HG02973 (cell line): ENCODE measurements around the gene ZNF248.

Source experiments
- ATAC-seq: cut with Tn5 transposase; IDR thresholded peaks from one replicate; pipeline ENCODE4 v1.9.1; 2021; ENCODE audit warnings: moderate library complexity; ENCODE audit not compliant: unreplicated experiment

ZNF248 gene

DNA sequence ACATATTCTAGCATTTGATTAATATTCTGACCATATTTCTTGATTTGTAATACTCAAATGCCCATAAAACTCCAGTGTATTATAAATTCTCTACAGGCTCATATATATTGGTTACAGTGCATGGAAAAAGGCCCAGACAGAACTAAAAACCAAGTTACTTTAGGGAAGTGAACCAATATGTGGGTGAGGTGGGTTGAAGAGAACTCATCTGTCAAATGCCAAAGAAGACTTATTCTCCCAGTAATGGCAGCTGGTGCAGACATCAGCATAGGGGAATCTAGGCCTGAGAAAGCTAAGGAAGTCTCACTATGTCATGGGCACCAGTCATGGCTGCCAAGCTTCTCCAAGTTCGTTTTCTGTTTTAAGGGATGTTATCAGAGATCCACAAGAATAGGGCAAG, 30.6 kb downstream of the ZNF248 start:
- no peak for ATAC-seq

DNA sequence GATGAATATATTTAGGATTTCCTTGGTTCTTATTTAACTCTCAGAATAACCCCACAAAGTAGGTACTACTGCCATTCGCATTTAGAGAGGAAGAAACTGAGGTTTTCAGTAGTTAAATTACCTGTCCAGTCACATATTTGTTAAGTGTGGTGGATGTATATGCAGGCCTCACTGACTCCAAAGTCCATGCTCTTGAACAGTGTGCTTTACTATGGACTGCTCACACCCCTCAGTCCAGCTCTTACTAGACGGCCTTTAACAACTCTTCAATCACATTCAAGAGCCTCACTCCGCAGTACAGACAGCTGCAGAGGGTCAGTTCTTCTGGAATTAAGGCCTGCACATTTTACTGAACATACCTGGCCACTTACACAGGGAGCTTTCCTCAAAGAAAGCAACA, 36.2 kb downstream of the ZNF248 start:
- ATAC-seq = no peak

DNA sequence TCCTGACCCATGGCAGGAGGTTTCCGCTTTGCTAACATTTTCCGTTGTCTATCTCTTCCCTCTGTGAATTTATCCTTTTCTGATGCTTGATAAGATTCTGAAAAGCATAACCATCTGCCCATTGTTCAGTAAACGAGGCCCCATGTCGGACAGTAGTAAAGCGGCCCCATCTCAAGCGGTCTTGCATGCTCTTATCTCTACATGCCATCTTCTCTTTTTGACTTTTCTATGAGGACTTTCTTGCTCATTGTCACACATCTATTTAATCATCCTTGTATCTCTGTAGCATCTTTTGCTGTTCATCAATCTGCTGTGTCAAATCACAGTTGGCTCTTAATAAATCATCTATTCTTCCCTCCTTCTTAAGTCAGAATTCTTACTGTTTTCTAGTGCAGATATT, 37.6 kb downstream of the ZNF248 start:
- ATAC-seq = no peak

DNA sequence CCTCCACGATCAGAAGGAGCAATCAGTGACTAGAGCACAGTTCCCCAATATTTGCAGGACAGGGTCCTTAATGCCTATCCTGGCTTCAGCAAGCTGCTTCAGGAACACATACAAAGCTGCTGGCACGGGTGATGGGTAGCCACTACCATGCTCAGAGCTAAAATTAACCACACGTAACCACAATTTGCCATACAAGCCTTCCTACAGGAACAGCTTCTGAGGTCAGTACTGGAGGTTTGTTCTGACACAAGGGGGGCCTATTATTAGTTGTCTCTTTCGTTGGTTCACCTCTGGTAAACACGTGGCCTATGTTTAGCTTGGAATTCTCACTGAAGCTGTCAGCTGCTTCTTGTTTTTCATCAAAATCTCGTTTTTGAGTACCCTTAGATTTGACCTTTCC, 41.1 kb downstream of the ZNF248 start:
- ATAC-seq = no peak

DNA sequence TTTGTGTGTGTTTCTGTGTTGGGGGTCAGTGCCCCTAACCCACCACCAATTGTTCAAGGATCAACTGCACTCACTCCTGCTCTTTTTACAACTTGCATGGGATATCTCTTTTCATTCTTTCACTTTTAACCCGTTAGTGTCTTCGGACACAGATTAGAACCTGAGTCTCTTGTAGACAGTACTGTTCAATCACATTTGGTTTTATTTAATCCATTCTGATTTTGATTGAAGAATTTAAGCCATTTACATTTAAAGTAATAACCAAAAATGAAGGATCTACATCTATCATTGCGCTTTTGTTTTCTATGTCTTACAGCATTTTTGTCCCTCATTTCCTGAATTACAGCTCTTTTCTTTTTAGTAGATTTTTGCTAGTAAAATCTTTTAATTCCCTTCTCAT, 43.6 kb downstream of the ZNF248 start:
- ATAC-seq = no peak

DNA sequence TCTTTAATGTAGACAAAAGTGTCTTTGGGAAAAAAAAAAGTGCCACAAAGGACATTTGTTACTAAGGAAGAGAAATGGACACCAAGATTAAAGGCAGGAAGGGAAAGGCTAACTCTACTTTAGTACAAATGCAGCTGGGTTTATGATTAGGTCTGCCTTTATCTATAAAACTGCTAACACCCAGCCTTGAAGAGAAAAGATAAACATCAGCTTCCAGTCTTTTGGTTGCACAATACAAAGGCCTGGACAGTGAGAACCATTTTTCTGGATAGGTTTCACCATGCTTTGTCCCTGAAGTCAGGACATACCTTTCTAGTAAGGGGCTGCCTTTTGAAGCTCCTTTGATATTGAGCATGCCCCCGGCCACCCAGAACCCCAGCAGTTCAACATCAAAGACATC, 45.1 kb downstream of the ZNF248 start:
- no peak for ATAC-seq

DNA sequence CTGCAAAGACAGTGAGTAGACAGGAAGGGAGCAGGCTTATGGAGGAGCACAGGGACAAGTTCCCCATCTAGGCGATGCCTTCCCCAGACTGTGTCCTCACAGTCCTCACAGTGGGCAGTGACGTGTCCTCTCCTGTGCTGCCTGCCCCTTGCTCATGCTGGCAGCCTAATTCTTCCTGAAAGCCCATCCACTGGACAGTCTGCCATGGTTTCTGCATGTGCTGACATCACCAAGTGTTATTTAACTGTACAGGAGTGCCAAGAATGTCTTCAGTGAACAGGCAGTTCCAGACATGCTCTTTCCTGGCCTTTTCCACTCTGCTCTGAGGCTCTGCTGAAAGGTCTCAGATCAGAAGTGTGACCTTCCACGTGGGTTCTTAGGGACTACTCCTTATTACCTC, 54.1 kb downstream of the ZNF248 start:
- no peak for ATAC-seq

DNA sequence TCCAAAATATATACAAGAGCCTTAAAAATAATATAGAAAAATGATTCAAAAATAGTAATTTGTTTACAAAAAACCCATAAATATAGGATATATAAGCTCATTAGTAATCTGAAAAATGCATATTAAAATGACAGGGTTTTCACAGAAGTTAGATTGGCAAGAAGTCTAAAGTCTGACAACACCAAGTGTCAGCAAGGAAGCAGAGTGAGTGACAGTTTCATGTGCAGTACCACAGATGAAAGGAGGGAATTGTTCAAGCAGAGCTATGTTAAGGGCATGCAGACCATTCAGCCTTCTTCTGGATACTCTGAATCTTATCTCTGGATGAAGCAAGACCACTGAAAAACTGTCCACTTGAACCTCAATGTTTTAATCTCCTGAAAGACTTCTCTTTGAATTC, 55.9 kb downstream of the ZNF248 start:
- no peak for ATAC-seq

DNA sequence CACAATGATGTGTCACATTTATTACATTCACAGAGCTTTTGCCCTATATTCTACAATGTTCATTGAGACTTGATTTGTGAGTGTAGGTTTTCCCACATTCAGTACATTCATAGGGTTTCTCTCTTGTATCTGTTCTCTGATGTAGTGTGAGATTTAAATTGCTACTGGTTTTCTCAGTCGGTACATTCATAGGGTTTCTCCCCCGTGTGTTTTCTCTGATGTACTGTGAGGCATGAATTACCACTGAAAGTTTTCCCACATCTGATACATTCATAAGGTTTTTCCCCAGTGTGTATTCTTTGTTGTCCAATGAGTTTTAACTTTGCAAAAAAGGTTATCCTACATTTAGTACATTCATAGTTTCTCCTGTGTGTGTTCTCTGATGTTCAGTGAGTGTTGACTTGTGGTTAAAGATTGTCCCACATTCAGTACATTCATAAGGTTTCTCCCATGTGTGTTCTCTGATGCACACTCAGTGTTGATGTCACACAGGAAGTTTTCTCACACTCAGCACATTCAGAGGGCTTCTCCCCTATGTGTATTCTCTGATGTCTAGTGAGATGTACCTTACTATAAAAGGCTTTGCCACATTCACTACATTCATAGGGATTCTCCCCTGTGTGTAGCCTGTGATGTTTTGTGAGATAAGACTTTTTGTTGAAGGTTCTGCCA, 63.0 kb downstream of the ZNF248 start:
- no peak for ATAC-seq

DNA sequence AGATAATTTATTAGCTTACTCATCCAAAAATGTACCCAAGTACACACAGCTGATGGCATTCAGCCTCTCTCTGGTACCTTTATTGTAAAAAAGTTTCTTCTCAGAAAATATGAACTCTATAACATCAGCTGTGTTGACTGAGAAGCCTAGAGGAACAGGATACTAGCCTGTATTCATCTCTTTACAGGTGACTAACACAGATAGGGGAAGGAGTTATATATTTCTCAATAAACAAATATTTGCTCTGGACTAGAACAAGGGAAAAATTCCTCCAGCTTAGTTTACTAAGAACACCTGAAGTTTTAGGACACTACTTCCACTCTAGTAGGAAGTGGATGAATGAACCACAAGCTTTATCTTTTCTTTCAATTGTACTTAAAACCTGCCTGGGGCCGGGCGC, 67.8 kb downstream of the ZNF248 start:
- ATAC-seq = no peak

DNA sequence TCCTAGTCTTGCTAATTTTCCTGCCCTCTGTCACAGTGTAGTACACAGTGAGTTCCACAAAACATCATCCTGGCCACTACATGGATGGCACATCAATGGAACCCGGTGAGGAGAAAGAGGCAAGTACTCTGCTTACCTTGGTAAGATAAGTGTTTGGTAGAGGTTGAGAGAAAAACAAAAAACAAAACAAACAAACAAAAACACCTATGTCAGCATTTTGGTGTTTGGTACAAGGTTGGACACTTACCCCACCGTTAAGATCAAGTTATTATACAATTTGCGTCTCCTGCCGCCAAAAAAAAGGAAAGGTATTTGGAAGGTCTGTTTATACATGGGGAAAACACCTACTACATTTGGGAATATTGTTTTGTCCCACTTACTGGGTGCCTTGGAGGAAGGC, 72.7 kb downstream of the ZNF248 start:
- no peak for ATAC-seq

DNA sequence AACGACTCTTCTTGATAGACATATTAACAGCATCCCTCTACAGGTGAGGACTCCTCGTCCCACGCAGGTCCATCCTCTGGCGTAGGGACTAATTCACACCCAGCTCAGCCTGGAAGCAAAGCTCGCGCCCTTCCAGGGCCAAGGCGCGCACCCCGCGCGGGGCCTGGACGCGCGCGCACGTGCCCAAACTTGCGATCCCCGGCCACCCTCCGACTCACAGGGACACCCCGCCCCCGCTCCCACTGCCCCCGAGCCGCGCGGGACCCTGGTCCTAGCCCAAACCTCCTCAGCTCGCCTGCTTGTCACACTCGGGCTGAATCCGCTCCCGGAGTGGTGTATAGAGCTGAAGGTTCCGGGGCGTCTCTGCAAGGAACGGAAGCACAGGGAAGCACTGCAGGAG, 76.9 kb downstream of the ZNF248 start:
- no peak for ATAC-seq

DNA sequence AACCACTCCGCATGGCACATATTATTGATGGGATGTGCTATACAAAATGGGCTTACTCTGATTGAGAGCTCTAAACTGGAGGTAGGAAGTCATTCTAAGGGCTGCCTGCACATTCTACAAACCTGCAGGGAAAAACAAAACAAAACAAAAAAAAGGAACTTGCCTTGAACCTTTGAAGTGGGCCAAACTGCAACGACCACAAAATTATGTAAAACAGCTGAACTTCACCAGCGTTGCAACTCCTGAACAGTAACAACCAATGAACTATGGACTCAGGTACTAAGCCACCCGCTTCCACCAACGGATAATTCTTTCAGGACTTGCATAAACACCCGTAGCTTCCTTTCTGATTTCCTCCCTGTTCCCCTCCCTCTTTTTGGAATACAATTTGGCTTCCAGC, 80.4 kb downstream of the ZNF248 start:
- ATAC-seq = no peak

DNA sequence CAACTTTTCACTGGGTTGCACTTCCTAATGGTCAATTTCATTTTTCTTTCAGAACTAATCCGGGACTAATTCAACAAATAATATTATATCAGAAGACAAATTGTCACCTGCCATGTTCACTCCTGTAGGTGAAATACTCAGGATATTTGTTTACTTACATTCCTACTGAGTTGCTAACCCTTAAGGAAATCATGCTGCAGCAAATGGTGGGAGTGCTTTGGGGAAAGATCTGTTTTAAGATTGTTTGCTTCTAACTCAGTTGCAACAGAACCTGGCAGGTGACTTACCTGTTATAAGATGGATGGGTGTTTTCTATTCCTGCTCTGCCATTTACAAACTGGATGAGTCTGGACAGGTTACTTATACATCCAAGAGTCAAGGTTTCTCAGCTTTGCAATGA, 81.8 kb downstream of the ZNF248 start:
- no peak for ATAC-seq

DNA sequence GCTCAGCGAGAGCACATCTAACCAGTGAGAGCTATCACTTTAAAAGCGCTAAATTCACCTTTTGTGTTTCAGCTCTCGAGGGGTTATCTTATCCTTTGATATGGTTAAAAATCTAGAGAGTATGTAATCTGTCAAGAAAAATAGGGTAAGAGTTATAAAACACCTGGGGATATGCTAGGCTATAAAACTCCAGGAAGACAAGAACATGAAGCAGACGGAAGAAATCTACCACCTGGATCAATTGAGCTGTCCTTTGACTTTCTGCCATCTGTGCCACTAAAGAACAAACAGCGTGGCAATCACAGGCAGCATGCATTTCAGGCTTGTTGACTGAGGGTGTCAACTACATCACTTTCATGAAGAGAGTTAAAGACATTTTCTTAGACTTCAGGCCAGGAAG, 83.1 kb downstream of the ZNF248 start:
- ATAC-seq = no peak

DNA sequence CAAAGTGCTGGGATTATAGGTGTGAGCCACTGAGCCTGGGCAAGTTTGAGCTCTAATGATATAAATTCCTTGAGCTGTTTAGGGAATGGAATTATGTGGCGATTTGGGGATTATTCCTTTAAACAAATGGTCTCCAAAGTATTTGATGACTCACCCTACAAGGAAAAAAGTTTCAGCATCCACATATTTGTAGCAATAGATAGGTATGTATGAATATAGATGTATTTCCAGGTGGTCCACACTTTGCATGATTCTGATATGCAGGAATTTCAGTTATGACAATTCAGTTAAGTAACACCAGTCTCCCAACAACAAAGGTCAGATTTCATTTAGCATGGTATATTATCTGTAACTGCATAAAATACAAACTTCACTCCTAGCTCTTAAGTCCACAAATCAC, 92.2 kb downstream of the ZNF248 start:
- no peak for ATAC-seq

DNA sequence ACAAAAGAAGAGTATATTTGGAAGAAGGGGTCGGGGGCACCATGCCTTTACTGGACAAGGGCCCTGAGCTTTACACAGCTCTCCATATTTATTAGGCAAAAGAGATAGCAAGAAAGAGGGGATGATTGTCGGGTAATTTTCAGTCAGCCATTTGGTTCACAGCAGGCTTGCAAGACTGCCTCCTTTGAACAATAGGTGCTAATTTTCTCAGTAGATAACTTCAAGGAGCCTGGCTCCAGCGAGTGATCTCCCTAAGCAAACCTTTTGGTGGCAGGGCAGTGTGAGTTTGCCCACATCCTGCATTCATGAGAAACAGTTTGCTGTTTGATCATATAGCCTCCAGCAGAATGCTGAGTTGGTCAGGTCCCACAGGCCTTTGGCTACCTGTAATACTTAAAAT, 94.3 kb downstream of the ZNF248 start:
- ATAC-seq = no peak

DNA sequence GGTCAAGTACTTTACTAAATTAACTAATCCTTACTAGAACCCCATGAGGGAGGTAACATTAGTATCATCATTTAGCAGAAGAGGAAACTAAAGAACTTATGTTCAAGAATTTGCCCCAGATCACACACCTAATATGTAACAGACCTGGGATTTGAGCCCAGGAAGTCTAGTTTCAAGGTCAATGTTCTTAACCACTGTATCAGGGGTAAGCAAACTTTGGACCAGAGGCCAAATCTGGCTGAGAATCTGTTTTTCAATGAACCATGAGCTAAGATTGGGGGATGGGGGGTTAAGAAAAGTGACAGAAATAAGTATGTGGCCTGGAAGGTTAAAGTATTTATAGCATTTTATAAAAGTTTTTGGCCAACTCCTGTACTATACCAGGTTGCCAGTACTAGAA, 95.1 kb downstream of the ZNF248 start:
- ATAC-seq = no peak

DNA sequence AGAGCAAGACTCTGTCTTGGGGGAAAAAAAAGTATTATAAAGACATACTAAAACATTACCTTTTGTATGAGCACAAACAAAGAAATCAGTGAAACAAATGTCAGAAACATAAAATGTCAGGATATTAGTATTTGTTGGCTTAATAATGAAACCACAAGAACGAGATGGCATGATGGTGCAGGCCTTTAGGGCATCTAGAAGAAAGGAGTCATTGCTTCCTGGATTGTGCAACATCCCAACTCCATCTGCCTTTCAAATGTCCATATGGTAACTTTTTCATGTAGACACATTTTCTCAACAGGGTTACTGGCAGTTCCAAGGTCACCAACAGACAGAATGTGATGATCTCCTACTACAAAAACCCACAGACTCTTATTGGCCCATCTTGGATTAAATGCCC, 96.6 kb downstream of the ZNF248 start:
- ATAC-seq = no peak

DNA sequence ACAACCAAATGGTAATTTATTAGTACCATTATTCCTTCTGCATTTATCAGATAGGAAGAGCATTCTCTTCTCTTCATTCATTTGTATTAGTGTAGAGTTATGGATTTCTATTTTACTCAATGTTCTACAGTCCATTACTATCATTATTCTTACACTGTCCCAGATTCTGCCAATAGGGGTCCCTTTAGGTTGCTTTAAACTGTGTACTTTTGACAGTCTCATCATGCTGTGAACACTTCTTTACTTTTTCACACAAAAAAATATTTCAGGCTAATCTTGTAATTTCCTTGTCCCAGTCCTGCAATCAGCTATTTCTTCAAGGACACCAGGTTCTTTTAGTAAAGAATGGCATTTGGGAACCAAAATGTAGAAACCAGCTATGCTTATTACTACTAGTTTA, 99.3 kb downstream of the ZNF248 start:
- ATAC-seq = no peak

DNA sequence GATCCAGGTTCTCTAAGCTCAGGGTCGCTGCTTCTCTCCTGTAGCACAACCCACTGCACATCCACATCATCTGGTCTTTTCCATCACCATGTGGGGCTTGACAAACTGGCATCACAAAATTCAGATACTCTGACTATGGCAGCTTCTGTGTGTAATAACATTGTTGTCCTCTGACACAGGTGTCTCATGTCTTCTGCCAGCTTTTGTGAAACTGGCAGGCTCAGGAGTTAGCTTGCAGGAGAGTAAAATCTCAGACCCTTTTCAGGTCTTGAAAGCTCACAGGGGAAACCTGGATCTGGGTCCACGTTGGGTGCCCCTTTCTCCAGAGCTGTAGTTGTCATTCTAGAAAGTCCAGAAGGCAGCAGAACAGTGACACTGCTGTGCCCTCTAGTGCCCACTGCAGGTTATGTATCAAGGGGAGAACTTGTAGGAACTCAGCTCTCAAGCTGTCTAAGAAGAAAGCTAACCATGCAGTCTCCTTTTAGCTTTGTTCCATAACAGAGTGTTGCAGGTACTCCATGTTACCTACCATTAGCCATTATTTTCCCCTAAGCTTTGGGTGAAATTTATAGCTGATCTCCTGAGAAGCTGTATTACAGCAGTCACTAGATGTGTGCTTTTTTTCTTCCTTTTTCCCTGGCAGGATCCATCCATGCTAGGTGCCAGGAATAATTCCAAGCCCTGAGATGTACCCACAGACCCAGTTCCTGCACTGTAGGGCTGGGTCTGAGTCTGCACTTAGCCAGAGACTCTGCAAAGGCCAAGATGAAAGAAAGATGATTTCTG, 102.7 kb downstream of the ZNF248 start:
- no peak for ATAC-seq

DNA sequence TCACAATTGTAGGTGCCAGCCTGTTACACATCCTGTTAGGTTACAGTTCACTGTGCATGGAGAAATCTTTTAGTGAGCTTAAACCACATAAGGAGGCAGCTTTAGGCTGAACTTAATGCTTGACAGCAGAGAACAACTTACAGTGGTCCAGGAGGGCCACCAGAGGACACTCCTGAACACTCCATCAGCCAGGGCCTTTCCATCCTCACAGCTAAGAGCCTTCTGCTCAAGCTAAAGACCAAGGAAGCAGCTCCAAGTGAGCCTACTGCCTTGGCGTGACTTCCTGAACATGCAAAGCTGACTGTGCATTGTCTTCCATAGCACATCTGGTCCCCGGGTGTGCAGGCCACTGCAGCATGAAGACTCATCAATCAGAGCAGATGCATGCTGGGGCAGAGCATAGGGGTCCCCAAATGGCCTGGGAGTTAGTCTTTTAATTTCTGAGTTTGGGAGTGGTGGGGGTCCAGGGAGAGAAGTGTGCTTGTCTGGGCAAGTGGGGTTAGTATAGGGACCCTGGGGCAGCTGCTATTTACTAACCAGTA, 105.0 kb downstream of the ZNF248 start:
- no peak for ATAC-seq

DNA sequence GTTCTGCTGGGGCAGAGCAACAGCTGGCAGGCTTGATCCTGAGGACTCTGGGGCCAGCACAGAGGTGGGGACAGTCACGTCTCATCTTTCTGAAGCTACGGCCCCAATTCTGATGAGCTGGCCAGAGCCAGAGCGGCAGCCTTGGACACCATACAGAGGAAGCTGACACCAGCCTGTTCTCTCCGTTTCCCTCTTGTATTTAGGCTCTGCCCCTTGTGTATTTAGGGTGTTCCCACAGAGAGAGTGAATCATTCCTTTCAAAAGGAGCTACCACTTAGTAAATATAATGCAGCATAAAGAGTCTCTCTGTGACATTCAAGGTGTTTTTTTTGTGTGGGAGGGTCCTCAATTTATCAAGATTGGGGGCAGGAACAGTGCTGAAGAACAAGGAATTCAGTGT, 109.2 kb downstream of the ZNF248 start:
- no peak for ATAC-seq
